ENCODE measurements around the gene ZNF280A.
"Not testable (repeated sequence)": the region's sequence is repeated elsewhere in the genome, so short reads cannot be mapped to it uniquely, and the experiment has no call there.

The ZNF280A gene

DNA sequence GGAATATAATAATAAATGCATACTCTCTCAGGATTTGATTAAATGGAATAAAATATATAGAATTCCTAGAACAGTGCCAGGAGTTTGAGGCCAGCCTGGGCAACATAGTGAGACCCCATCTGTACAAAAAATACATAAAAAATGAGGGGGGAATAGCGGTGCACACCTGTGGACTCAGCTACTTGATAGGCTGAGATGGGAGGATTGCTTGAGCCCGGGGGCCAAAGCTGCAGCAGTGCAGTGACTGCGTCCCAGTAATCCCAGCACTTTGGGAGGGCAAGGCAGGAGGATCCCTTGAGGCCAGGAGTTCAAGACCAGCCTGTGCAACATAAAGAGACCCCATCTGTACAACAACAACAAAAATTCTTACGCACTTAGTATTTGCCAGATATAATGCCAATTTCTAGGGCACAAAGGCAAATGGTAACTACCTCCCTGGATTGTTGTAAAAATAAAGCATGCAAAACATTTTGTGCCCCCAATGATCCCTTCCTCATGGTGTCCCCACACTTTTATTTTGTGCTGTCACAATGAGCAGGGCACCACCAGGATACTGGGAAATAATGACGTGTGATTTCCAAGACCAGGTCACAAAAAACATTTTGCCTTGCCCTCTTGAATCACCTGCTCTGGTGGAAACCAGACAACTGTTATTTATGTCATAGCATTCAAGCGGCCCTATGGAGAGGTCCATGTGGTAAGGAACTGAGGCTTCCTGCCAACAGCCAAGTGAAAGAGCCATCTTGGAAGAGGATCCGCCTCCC is 18.3 kb upstream of the ZNF280A start:
- no peak for DNase-seq

GRCh38 chr22:22536916-22537315 is 16.8 kb upstream of the ZNF280A start:
- no peak for DNase-seq

- DNase-seq: no peak
These were observed 16.4 kb upstream of the ZNF280A start for GRCh38 chr22:22536515-22536914.

- no peak for DNase-seq
These were observed 15.6 kb upstream of the ZNF280A start for GRCh38 chr22:22535662-22536061.

DNA sequence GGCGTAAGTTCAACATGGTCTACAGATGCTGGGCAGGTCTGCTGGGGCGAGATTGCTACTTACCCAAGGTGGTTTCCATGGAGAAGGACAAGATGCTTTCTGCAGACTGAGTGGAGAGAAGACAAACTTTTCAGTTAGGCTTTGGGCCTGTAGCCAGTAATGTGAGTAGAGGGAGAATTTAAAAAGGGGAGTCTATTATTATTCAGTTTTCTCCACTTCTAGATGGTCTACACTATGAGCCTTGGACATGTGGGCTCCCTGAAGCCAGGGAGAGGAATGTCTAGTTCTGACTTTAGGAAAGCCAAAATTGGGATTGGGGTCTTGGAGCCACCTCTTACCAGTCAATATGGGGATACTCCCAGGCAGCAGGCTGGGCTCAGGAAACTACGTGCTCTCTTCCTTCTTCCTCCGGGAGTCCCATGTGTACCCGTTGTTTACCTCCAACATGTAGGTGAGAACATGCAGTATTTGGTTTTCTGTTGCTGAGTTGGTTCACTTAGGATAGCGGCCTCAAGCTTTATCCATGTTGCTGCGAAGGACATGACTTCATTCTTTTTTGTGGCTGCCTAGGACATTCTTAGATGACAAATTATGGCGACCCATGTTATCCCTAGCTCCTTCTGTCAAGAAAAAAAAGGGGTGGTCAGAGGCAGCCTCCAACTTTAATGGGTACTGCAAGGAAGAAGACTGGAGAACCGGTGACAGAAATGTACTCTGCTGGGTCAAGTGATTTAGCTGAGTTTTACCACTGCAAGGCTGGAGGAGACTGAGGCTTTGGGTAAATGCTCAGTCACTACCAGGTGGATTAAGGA is 14.7 kb upstream of the ZNF280A start:
- DNase-seq: no peak

GRCh38 chr22:22533863-22534262 is 13.8 kb upstream of the ZNF280A start:
- no peak for DNase-seq

- DNase-seq: no peak
These were observed 13.3 kb upstream of the ZNF280A start for GRCh38 chr22:22533417-22533816.

DNA sequence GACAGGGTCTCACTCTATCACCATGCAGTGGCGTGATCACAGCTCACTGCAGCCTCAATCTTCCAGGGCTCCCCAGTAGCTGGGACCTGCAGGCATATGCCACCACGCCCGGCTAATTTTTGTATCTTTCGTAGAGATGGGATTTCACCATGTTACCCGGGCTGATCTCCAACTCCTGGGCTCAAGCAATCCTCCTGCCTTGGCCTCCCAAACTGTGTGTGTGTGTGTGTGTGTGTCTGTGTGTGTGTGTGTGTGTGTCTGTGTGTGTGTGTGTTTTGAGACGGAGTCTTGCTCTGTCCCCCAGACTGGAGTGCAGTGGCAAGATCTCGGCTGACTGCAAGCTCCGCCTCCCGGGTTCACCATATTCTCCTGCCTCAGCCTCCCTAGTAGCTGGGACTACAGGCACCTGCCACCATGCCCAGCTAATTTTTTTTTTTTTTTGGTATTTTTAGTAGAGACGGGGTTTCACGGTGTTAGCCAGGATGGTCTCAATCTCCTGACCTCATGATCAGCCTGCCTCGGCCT is 12.5 kb upstream of the ZNF280A start:
- not testable (repeated sequence) for DNase-seq

- DNase-seq: no peak
These were observed 11.9 kb upstream of the ZNF280A start for GRCh38 chr22:22531770-22532546.

GRCh38 chr22:22528780-22529179 is 8.7 kb upstream of the ZNF280A start:
- no peak for DNase-seq

- DNase-seq: no peak
These were observed 7.2 kb upstream of the ZNF280A start for GRCh38 chr22:22527312-22527711.

- no peak for DNase-seq
These were observed 6.2 kb upstream of the ZNF280A start for GRCh38 chr22:22526125-22526912.

GRCh38 chr22:22523494-22523893 is 3.4 kb upstream of the ZNF280A start:
- no peak for DNase-seq

GRCh38 chr22:22521631-22522030 is 1.6 kb upstream of the ZNF280A start:
- no peak for DNase-seq

GRCh38 chr22:22520667-22521602 is 865 bp upstream of the ZNF280A start:
- DNase-seq: no peak

- DNase-seq: no peak
These were observed 479 bp downstream of the ZNF280A start for GRCh38 chr22:22519591-22519990.

DNA sequence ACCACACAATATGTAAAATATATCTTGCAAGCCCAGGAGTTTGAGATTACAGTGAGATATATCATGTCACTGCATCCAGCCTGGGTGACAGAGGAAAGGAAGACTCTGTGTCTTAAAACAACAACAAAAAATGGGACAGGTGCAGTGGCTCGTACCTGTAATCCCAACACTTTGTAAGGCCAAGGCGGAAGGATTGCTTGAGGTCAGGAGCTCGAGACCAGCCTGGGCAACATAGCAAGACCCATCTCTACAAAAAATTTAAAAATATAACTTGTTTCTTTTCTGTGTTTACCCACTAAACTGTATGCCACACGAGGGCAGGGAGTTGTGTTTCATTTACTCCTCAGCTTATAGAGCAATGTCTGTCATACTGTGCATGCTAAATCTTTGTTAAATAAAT is 3.1 kb downstream of the ZNF280A start:
- no peak for DNase-seq

DNA sequence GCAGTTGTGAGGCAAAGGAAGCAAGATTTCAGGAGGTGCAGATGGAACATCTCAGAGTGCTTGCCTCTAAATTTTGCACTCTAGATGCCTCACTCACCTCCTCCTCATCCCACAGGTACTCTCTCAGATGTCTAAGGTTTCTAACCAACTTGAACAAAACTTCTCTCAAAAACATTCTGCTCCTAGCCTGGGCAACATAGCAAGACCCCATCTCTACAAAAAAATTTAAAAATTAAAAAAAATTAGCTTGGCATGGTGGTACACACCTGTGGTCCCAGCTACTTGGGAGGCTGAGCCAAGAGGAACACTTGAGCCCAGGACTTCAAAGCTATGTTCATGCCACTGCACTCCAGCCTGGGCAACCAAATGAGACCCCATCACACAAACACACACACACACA is 4.2 kb downstream of the ZNF280A start:
- no peak for DNase-seq

- DNase-seq: not testable (repeated sequence)
These were observed 5.6 kb downstream of the ZNF280A start for GRCh38 chr22:22514431-22514830.

- no peak for DNase-seq
These were observed 6.5 kb downstream of the ZNF280A start for GRCh38 chr22:22513619-22514018.

GRCh38 chr22:22512951-22513350 is 7.1 kb downstream of the ZNF280A start:
- DNase-seq: no peak
